A673 (cell line): ENCODE data around the gene IPO5. TPM values are rescaled to one million over a fixed set of nuclear protein-coding genes. Genes with fewer than 3 reads are reported as not detected.
A peak's percentile ranks its signal among the peaks of the same experiment; 100 is the strongest.
"Not testable (repeated sequence)": the region's sequence is repeated elsewhere in the genome, so short reads cannot be mapped to it uniquely, and the experiment has no call there.

Experiments used
- BruUV-seq: library from RNA; stranded (reverse); fragments of 400-500 nt; replicated peaks from 2 replicates; lab custom pipeline; 2021; lab: Mats Ljungman, UMichigan
- CTCF ChIA-PET: fragments of 300-600 bp; sonication (Branson Sonifier 250); formaldehyde crosslinking; loops from one replicate; lab custom pipeline; 2022; ENCODE audit warnings: antibody characterized with exemption; lab: Charles Lee
- POLR2A ChIA-PET: fragments of 300-600 bp; sonication (Branson Sonifier 250); formaldehyde crosslinking; loops from one replicate; lab custom pipeline; 2022; ENCODE audit warnings: antibody characterized with exemption; ENCODE audit not compliant: low non-redundant PET; lab: Charles Lee
- DNase-seq: peaks from one replicate; pipeline ENCODE4 v3.0.0-alpha.2; 2015; ENCODE audit warnings: low spot score
- H3K27ac ChIP-seq: fragments of 200-600 bp; sonication (generic); 2 replicates; pipeline ENCODE4 v1.5.1; 2016; ENCODE audit warnings: mixed run types, low read depth, mild to moderate bottlenecking, mixed read lengths, antibody characterized with exemption, low read length; ENCODE audit not compliant: poor library complexity, severe bottlenecking
- H3K27me3 ChIP-seq: fragments of 200-600 bp; sonication (generic); replicated peaks from 2 replicates; pipeline ENCODE4 v1.6.1; 2017; ENCODE audit warnings: mixed run types, low read depth, mild to moderate bottlenecking, mixed read lengths, antibody characterized with exemption, low read length; ENCODE audit not compliant: insufficient read depth, poor library complexity
- H3K36me3 ChIP-seq: fragments of 200-600 bp; sonication (generic); 2 replicates; pipeline ENCODE4 v1.6.1; 2016; ENCODE audit warnings: mixed run types, mild to moderate bottlenecking, mixed read lengths, antibody characterized with exemption, low read length; ENCODE audit not compliant: insufficient read depth, poor library complexity, severe bottlenecking
- H3K4me1 ChIP-seq: fragments of 200-600 bp; sonication (generic); 2 replicates; pipeline ENCODE4 v1.6.1; 2017; ENCODE audit warnings: mixed run types, mild to moderate bottlenecking, mixed read lengths, antibody characterized with exemption, low read length; ENCODE audit not compliant: insufficient read depth, poor library complexity, severe bottlenecking
- H3K4me3 ChIP-seq: fragments of 200-600 bp; sonication (generic); 2 replicates; pipeline ENCODE4 v1.5.1; 2016; ENCODE audit warnings: low read depth, mixed run types, mild to moderate bottlenecking, mixed read lengths, low read length; ENCODE audit not compliant: poor library complexity, severe bottlenecking
- H3K9me3 ChIP-seq: fragments of 200-600 bp; sonication (generic); 2 replicates; pipeline ENCODE4 v1.6.1; 2016; ENCODE audit warnings: mixed run types, low read depth, mild to moderate bottlenecking, mixed read lengths, antibody characterized with exemption, low read length; ENCODE audit not compliant: poor library complexity, severe bottlenecking
- EZH2 ChIP-seq: fragments of 200-600 bp; sonication (generic); IDR thresholded peaks from 2 replicates; pipeline ENCODE4 v1.6.1; 2017; ENCODE audit warnings: borderline replicate concordance, low read depth, mild to moderate bottlenecking, mixed read lengths, antibody characterized with exemption, low read length; ENCODE audit not compliant: poor library complexity, severe bottlenecking
- intact Hi-C: fragments of 100-400 bp; cut with micrococcal nuclease; formaldehyde crosslinking; loops from one replicate; pipeline ENCODE4 v1.10.0; 2022; ENCODE audit not compliant: unreplicated experiment
- total RNA-seq: library from RNA; stranded (reverse); gene quantifications from 2 replicates; pipeline ENCODE4 v1.2.3, GENCODE V29; 2021
- TF ChIP-seq, protein P1 (sequence below): fragments of 300-800, 200-600 bp; sonication (generic); conservative IDR thresholded peaks from 2 replicates; pipeline ENCODE4 v1.5.1; 2017; ENCODE audit warnings: low read depth, mild to moderate bottlenecking, antibody characterized with exemption, low read length, moderate library complexity, mixed read lengths

Gene IPO5
- total RNA-seq, 1 experiment from 2014 or later = 573 TPM

DNA sequence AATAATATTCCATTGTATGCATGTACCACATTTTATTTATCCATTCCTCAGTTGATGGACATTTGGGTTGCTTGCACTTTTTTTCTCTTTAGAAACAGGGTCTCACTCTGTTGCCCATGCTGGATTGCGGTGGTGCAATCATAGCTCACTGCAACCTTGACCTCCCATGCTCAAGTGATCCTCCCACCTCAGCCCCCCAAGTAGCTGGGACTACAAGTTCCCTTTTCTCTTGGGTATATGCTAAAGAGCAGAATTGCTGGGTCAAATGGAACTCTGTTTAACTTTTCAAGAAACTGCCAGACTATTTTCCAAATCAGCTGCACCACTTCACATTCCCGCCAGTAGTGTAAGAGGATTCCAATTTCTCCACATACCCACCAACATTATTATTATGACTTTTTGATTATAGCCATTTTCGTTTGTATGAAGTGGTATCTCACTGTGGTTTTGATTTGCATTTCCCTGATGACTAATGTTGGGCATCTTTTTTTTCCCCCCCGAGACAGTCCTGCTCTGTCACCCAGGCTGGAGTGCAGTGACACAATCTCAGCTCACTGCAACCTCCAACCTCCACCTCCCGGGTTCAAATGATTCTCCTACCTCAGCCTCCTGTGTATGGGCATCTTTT lies 7.6 kb upstream of the IPO5 start:
- TSS peak; percentile 49 for BruUV-seq
- H3K36me3 ChIP-seq = no peaks in the 10 kb centered on the region
- intact Hi-C loops = loop anchor here (2.0 to 10.0 kb wide), 2 partner anchors 31 to 511 kb away; partner anchors contain the start of gene RAP2A
- POLR2A ChIA-PET = interaction anchor here (0.6 kb wide), 1 partner anchor 96 kb away, joined by 4 read pairs; no protein-coding TSS in a partner anchor
- peaks cover 13% of the 10 kb centered on the region for H3K9me3 ChIP-seq
- H3K4me3 ChIP-seq = no peak overlapping the region
- DNase-seq = peak; percentile 72
- no peak for TF ChIP-seq EZH2
- TF ChIP-seq, protein P1, sequence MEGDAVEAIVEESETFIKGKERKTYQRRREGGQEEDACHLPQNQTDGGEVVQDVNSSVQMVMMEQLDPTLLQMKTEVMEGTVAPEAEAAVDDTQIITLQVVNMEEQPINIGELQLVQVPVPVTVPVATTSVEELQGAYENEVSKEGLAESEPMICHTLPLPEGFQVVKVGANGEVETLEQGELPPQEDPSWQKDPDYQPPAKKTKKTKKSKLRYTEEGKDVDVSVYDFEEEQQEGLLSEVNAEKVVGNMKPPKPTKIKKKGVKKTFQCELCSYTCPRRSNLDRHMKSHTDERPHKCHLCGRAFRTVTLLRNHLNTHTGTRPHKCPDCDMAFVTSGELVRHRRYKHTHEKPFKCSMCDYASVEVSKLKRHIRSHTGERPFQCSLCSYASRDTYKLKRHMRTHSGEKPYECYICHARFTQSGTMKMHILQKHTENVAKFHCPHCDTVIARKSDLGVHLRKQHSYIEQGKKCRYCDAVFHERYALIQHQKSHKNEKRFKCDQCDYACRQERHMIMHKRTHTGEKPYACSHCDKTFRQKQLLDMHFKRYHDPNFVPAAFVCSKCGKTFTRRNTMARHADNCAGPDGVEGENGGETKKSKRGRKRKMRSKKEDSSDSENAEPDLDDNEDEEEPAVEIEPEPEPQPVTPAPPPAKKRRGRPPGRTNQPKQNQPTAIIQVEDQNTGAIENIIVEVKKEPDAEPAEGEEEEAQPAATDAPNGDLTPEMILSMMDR = no peak
- H3K27ac ChIP-seq = peak overlapping the region; percentile 99
- H3K27me3 ChIP-seq = no peaks in the 10 kb centered on the region
- peaks cover 58% of the 10 kb centered on the region for H3K4me1 ChIP-seq
- CTCF ChIA-PET = no interaction called here

DNA sequence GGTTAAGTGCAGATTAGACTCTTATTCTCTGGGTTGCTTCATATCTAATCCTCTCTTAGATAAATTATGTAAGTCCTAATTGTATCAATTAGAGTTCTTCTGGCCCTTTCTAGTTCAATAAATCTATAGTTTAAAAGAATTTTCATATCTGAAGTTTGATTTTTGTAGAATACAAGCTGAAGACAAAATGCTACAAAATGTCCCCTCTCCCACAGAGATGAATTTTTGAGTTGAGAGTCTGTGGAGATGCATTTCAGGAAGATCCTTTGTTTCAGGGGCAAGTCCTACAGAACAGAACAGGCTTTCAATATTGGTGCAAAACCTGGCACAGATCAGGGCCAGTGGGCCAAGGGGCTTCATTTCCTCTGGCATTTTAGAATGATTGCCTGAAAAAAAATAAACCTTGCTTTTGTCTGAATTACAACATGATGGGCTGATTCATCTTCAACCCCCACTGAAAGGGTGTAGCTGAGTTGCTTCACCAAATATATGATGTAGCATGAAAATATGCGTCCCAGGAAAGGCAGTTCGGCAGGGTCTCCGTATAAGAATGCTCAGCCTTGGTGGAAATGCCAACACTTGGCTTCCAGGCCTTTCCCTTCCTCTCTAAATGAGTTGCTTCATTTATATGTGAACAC lies 6.4 kb upstream of the IPO5 start:
- POLR2A ChIA-PET = interaction anchor here (0.6 kb wide), 1 partner anchor 491 kb away, joined by 3 read pairs; no protein-coding TSS in a partner anchor
- no peak overlapping the region for H3K4me3 ChIP-seq
- peak; percentile 96 for DNase-seq
- peak overlapping the region; percentile 99 for H3K27ac ChIP-seq
- peaks cover 58% of the 10 kb centered on the region for H3K4me1 ChIP-seq
- CTCF ChIA-PET = no interaction called here
- H3K9me3 ChIP-seq = peaks cover 17% of the 10 kb centered on the region
- H3K36me3 ChIP-seq = no peaks in the 10 kb centered on the region
- no peak for TF ChIP-seq EZH2
- TF ChIP-seq, protein P1 = no peak
- H3K27me3 ChIP-seq = no peaks in the 10 kb centered on the region
- intact Hi-C loops = loop anchor here (1.0 to 10.0 kb wide), 3 partner anchors 30 to 512 kb away; partner anchors contain the start of gene RAP2A
- BruUV-seq = no TSS peak

DNA sequence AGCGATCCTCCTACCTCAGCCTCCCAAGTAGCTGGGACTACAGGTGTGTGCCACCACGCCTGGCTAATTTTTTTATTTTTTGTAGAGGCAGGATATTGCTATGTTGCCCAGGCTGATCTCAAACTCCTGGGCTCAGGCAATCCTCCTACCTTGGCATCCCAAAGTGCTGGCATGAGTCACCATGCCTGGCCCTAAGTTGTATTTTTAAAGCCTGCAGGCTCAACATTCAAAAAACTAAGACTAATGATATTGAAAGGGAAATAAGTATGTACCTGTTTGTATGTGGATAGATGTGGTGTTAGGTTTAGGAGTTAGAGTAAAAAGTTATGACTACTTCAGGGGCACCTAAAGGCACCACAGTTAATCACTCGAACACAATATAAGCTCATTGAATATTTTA lies 5.4 kb upstream of the IPO5 start:
- TF ChIP-seq, protein P1 = no peak
- no peak for TF ChIP-seq EZH2
- Histone ChIP-seq H3K27ac (peak overlapping the region; percentile 99), H3K36me3 (no peaks in the 10 kb centered on the region), H3K9me3 (peaks cover 17% of the 10 kb centered on the region), H3K4me3 (no peak overlapping the region), H3K4me1 (peaks cover 58% of the 10 kb centered on the region), H3K27me3 (no peaks in the 10 kb centered on the region)
- ChIA-PET CTCF (no interaction called here), POLR2A (interaction anchor here (0.6 kb wide), 1 partner anchor 23 kb away, joined by 8 read pairs; no protein-coding TSS in a partner anchor)
- no peak for DNase-seq
- intact Hi-C loops = loop anchor here (10.0 kb wide), 1 partner anchor 513 kb away; the partner anchor contains the start of gene RAP2A
- no TSS peak for BruUV-seq

DNA sequence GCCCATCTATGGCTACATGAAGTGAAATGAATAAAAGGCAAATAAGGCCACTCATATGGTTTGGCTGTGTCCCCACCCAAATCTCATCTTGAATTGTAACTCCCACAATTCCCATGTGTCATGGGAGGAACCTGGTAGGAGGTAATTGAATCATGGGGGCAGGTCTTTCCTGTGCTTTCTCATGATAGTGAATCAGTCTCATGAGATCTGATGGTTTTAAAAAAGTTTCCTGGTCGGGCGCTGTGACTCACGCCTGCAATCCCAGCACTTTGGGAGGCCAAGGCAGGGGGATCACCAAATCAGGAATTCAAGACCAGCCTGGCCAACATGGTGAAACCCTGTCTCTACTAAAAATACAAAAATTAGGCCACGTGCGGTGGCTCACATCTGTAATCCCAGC lies 4.2 kb upstream of the IPO5 start:
- H3K4me3 ChIP-seq, H3K27me3 ChIP-seq, H3K36me3 ChIP-seq, DNase-seq, CTCF ChIA-PET, POLR2A ChIA-PET, BruUV-seq: not testable (repeated sequence)
- H3K9me3 ChIP-seq = peaks cover 17% of the 10 kb centered on the region
- intact Hi-C loops = loop anchor here (10.0 kb wide), 1 partner anchor 515 kb away; the partner anchor contains the start of gene RAP2A
- peaks cover 54% of the 10 kb centered on the region for H3K4me1 ChIP-seq
- H3K27ac ChIP-seq = peak overlapping the region; percentile 99
